ENCODE measurements around the gene GDF10. TPM values are rescaled to one million over a fixed set of nuclear protein-coding genes. Genes with fewer than 3 reads are reported as not detected.

The GDF10 gene
- polyA plus RNA-seq, 1 donor from 2014 or later, result 0.66 TPM

DNA sequence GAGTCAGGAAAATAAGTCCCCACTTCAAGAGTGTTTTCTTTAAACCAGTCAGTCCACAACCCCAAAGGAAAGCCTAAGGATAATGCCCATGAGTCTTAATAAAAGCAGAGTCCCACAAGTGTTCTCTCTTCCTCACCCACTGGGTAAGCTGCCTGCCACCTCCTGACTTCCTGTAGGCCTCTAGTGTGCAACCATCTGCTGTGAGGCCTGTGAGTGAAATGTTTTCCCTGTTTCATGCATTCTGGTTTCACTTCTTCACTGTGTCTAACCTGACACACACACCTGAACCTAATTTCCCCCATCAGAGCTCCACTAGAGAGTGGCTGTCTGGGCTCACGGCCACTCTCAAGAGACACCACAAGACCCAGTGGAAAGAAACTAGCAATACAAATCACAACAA lies 38.9 kb upstream of the GDF10 start:
- Histone ChIP-seq H3K9me3 (ENCODE audit: low read length) (no peaks in the 10 kb centered on the region), H3K27me3 (ENCODE audit: insufficient read depth, low read depth, low read length) (no peaks in the 10 kb centered on the region), H3K27ac (ENCODE audit: low read length) (no peak overlapping the region), H2AFZ (ENCODE audit: low read depth, low read length) (no peak overlapping the region), H4K20me1 (ENCODE audit: insufficient read depth) (no peaks in the 10 kb centered on the region), H3K4me2 (ENCODE audit: low read length) (no peak overlapping the region), H3K4me3 (ENCODE audit: low read length) (no peak overlapping the region), H3F3A (ENCODE audit: insufficient read depth, low read length, poor library complexity, severe bottlenecking) (no peaks in the 10 kb centered on the region), H3K36me3 (ENCODE audit: insufficient read depth, low read length) (no peaks in the 10 kb centered on the region), H3K79me2 (replicated peaks; ENCODE audit: insufficient read depth, low read length) (no peaks in the 10 kb centered on the region), H3K9me2 (ENCODE audit: insufficient read depth, low read length) (no peaks in the 10 kb centered on the region), H3K9ac (ENCODE audit: low read length) (no peak overlapping the region)
- TF ChIP-seq RAD21 (conservative IDR thresholded peaks at IDR 0.05) (no peak), SMC3 (conservative IDR thresholded peaks at IDR 0.05; ENCODE audit: poor library complexity) (no peak), MXI1 (conservative IDR thresholded peaks at IDR 0.05; ENCODE audit: poor library complexity, severe bottlenecking) (no peak), POLR2AphosphoS5 (IDR thresholded peaks at IDR 0.05) (no peak), EP300 (conservative IDR thresholded peaks at IDR 0.05; ENCODE audit: poor library complexity, severe bottlenecking) (no peak), EZH2 (IDR thresholded peaks at IDR 0.05; ENCODE audit: borderline replicate concordance, insufficient read depth, low read length, poor library complexity, severe bottlenecking) (no peak), TAF1 (IDR thresholded peaks at IDR 0.05; ENCODE audit: low read depth) (no peak)

DNA sequence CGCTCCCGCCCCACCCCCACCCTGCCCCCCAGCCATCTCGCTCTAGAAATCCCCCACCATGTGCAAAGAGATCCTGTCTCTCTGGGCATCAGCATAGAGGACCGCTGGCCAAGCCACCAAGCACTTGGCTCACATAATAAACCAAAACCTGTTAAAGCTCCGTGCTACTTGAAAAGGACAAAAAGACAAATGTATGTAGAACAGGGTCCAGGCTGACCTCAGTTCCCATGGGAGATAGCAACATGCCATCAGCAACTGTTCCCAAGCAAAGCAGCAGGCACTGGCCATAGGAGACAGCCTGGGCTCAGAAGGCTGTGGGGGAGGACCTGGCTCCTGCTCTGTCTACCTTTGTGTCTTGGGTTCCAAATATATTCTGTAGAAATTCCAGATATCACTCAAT lies 38.4 kb upstream of the GDF10 start:
- Histone ChIP-seq H3K79me2 (replicated peaks; ENCODE audit: insufficient read depth, low read length) (no peaks in the 10 kb centered on the region), H3K4me2 (ENCODE audit: low read length) (no peak overlapping the region), H3K9ac (ENCODE audit: low read length) (no peak overlapping the region), H3K27me3 (ENCODE audit: insufficient read depth, low read depth, low read length) (no peaks in the 10 kb centered on the region), H4K20me1 (ENCODE audit: insufficient read depth) (no peaks in the 10 kb centered on the region), H2AFZ (ENCODE audit: low read depth, low read length) (no peak overlapping the region), H3K9me3 (ENCODE audit: low read length) (no peaks in the 10 kb centered on the region), H3K36me3 (ENCODE audit: insufficient read depth, low read length) (no peaks in the 10 kb centered on the region), H3K27ac (ENCODE audit: low read length) (no peak overlapping the region), H3K9me2 (ENCODE audit: insufficient read depth, low read length) (no peaks in the 10 kb centered on the region), H3K4me3 (ENCODE audit: low read length) (no peak overlapping the region), H3F3A (ENCODE audit: insufficient read depth, low read length, poor library complexity, severe bottlenecking) (no peaks in the 10 kb centered on the region)
- TF ChIP-seq, protein P1, sequence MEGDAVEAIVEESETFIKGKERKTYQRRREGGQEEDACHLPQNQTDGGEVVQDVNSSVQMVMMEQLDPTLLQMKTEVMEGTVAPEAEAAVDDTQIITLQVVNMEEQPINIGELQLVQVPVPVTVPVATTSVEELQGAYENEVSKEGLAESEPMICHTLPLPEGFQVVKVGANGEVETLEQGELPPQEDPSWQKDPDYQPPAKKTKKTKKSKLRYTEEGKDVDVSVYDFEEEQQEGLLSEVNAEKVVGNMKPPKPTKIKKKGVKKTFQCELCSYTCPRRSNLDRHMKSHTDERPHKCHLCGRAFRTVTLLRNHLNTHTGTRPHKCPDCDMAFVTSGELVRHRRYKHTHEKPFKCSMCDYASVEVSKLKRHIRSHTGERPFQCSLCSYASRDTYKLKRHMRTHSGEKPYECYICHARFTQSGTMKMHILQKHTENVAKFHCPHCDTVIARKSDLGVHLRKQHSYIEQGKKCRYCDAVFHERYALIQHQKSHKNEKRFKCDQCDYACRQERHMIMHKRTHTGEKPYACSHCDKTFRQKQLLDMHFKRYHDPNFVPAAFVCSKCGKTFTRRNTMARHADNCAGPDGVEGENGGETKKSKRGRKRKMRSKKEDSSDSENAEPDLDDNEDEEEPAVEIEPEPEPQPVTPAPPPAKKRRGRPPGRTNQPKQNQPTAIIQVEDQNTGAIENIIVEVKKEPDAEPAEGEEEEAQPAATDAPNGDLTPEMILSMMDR (IDR thresholded peaks at IDR 0.05; ENCODE audit: poor library complexity, severe bottlenecking), result no peak
- no peak for TF ChIP-seq EZH2 (IDR thresholded peaks at IDR 0.05; ENCODE audit: borderline replicate concordance, insufficient read depth, low read length, poor library complexity, severe bottlenecking)

DNA sequence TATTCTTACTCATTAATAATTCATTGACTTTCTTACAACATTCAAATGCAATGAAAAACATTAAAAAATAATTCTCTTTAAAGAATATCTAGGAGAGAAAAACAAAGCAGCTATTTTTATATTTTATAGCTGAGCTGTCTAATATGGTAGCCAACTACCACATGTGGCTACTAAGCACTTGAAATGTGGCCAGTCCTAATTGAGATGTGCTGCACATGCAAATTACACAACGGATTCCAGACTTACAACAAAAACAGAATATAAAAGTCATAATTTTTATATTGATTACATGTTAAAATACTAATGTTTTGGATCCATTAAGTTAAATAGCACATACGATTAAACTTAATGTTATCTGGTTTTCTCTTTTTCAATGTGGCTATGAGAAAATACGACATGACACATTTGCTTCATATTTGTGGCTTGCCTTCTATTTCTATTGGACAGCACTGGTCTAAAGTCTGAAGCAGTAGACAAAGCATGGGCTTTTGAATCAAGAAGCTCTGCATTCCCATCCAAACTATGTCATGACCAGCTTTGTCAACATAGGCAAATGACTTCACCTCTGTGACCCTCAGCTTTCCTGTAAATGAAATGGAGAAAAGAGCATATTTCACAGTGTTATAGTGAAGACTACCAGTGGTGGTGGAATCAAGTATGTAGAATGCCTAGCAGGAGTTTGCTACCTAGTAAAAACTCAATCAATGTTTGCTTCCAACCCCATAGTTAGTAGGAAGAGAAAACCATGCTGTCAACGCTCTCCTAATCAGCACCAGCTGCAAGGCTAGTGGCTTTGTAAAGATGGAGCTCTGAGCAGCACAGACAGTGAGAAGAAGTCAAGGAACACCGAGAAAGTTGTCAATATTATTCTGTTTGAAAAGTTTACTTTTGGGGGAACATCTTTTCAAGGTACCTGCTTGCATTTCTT lies 37.1 kb upstream of the GDF10 start:
- Histone ChIP-seq H4K20me1 (ENCODE audit: insufficient read depth) (no peaks in the 10 kb centered on the region), H3K9ac (ENCODE audit: low read length) (no peak overlapping the region), H3K9me2 (ENCODE audit: insufficient read depth, low read length) (no peaks in the 10 kb centered on the region), H3K27ac (ENCODE audit: low read length) (no peak overlapping the region), H3K4me2 (ENCODE audit: low read length) (no peak overlapping the region), H3K27me3 (ENCODE audit: insufficient read depth, low read depth, low read length) (no peaks in the 10 kb centered on the region), H3K79me2 (replicated peaks; ENCODE audit: insufficient read depth, low read length) (no peaks in the 10 kb centered on the region), H3K9me3 (ENCODE audit: low read length) (no peaks in the 10 kb centered on the region), H3K4me3 (ENCODE audit: low read length) (no peak overlapping the region), H2AFZ (ENCODE audit: low read depth, low read length) (no peak overlapping the region), H3F3A (ENCODE audit: insufficient read depth, low read length, poor library complexity, severe bottlenecking) (no peaks in the 10 kb centered on the region), H3K36me3 (ENCODE audit: insufficient read depth, low read length) (no peaks in the 10 kb centered on the region)
- TF ChIP-seq RAD21 (conservative IDR thresholded peaks at IDR 0.05), result no peak

Data from neural cell (in vitro differentiated cells).